DND-41 (cell line): ENCODE results near the gene ZNF585A.

Experiments
- ATAC-seq: fragments of 200-7000 bp; cut with Tn5 transposase; 3 replicates; pipeline ENCODE4 v1.9.1; 2021; ENCODE audit warnings: low read depth; ENCODE audit not compliant: insufficient read depth
- DNase-seq: peaks from one replicate; pipeline ENCODE4 v3.0.0-alpha.2; 2020
- H2AFZ ChIP-seq: 2 replicates; pipeline ENCODE4 v1.6.0; 2012; ENCODE audit warnings: low read depth, low read length
- H3K27ac ChIP-seq: 2 replicates; pipeline ENCODE4 v1.5.1; 2012; ENCODE audit warnings: low read length, inconsistent platforms
- H3K27me3 ChIP-seq: fragments of 200-600 bp; sonication (generic); 2 replicates; pipeline ENCODE4 v1.6.0; 2012; ENCODE audit warnings: low read length, mild to moderate bottlenecking, inconsistent platforms; ENCODE audit not compliant: insufficient read depth, poor library complexity
- H3K36me3 ChIP-seq: 2 replicates; pipeline ENCODE4 v1.5.1; 2012; ENCODE audit warnings: low read length, inconsistent platforms; ENCODE audit not compliant: insufficient read depth
- H3K4me1 ChIP-seq: 2 replicates; pipeline ENCODE4 v1.5.1; 2012; ENCODE audit warnings: mild to moderate bottlenecking, low read length; ENCODE audit not compliant: insufficient read depth
- H3K4me2 ChIP-seq: 2 replicates; pipeline ENCODE4 v1.6.0; 2012; ENCODE audit warnings: mild to moderate bottlenecking, moderate library complexity, low read length, inconsistent platforms; ENCODE audit not compliant: insufficient read depth
- H3K4me3 ChIP-seq, 2 experiments: fragments of 200-600 bp in 1 of 2; shearing (Covaris generic) in 1 of 2; 2 replicates each; pipeline ENCODE4 v1.5.1; 2012 to 2016; ENCODE audit warnings: inconsistent platforms in 2 of 2, low read length in 2 of 2, mild to moderate bottlenecking in 2 of 2, low read depth in 1 of 2, moderate library complexity in 1 of 2
- H3K79me2 ChIP-seq: 2 replicates; pipeline ENCODE4 v1.6.0; 2012; ENCODE audit warnings: low read length, inconsistent platforms; ENCODE audit not compliant: insufficient read depth
- H3K9ac ChIP-seq: 2 replicates; pipeline ENCODE4 v1.6.0; 2012; ENCODE audit warnings: low read depth, mild to moderate bottlenecking, inconsistent platforms, low read length, moderate library complexity
- H3K9me3 ChIP-seq: 2 replicates; pipeline ENCODE4 v1.5.1; 2012; ENCODE audit warnings: low read length, moderate library complexity, mild to moderate bottlenecking, inconsistent platforms; ENCODE audit not compliant: insufficient read depth, severe bottlenecking
- H4K20me1 ChIP-seq: 2 replicates; pipeline ENCODE4 v1.6.0; 2012; ENCODE audit warnings: low read length; ENCODE audit not compliant: insufficient read depth
- CTCF ChIP-seq: IDR thresholded peaks from 2 replicates; pipeline ENCODE4 v1.5.1; 2012; ENCODE audit warnings: borderline replicate concordance, low read length, moderate library complexity, mild to moderate bottlenecking; ENCODE audit not compliant: poor library complexity, severe bottlenecking; ENCODE audit errors: extremely low read depth
- EZH2 ChIP-seq: IDR thresholded peaks from 3 replicates; pipeline ENCODE4 v1.6.1; 2012; ENCODE audit warnings: borderline replicate concordance, low read depth, mild to moderate bottlenecking, moderate library complexity, low read length, inconsistent platforms; ENCODE audit not compliant: severe bottlenecking

ZNF585A gene

GRCh38 chr19:37218592-37218935 lies 46.1 kb upstream of the ZNF585A start:
- Histone ChIP-seq H3K27ac (peak overlapping the region; percentile 99), H3K4me3 (peak overlapping the region; percentile 34 to 68), H3K36me3 (peaks cover 19% of the 10 kb centered on the region), H3K27me3 (no peaks in the 10 kb centered on the region), H3K4me2 (peak overlapping the region; percentile 85), H4K20me1 (no peaks in the 10 kb centered on the region), H3K9ac (peak overlapping the region; percentile 74), H3K9me3 (no peaks in the 10 kb centered on the region), H3K79me2 (peaks cover 52% of the 10 kb centered on the region), H3K4me1 (peaks cover 32% of the 10 kb centered on the region), H2AFZ (peak overlapping the region; percentile 97)
- TF ChIP-seq EZH2 (no peak), CTCF (no peak)
- ATAC-seq (no peak), DNase-seq (no peak)

DNA sequence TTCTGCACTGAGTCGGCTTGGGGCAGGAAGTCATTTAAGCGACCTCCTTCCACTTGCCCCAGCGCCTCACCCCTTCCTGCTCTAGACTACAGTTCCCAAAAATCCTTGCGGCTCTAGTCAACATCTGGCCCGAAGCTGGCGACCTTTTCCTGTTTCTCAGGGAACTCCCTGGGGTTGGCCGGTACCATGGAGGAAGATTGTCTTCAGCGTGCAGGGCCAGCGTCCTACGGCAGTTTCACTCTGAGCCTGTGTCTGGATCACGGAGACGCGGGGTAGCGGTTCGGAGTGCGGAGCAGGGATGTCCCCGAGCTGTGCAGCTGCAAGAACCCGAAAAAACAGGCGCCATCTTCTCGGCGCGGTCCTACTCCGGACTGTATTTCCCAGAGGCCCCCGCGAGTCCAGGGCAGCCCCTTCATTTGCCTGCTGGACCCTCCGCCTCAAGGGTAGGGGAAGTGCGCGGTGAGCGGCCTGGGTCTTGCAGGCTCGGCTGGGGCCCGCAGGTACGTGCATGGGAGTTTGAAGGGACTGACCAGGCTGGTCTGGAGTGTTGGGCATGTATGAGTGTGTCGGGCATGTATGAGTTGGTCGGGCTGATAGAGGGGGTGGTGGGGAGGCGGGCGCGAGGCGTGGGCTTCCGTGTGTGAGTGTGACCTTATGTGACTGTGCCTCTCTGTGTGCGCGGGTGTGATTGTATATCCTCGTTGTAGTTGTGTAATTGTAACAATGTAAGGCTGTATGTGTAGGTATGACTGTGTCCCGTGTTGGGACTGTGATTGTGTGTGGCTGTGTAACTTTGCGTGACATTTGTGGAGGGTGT lies 45.5 kb upstream of the ZNF585A start, which contains the start of gene ZNF383:
Gene ZNF383, plus strand, starts transcription at position 440 of the 817 bp plus-strand sequence. CDS start 12,240 bp downstream, outside the sequence.
- H4K20me1 ChIP-seq, result no peaks in the 10 kb centered on the region
- H3K9me3 ChIP-seq, result no peaks in the 10 kb centered on the region
- H3K79me2 ChIP-seq, result peaks cover 49% of the 10 kb centered on the region
- peaks cover 19% of the 10 kb centered on the region for H3K36me3 ChIP-seq
- peaks cover 32% of the 10 kb centered on the region for H3K4me1 ChIP-seq
- H2AFZ ChIP-seq, result peak within 1 kb of the TSS; percentile 97
- TF ChIP-seq EZH2 (no peak), CTCF (peak; percentile 2)
- H3K4me2 ChIP-seq, result peak within 1 kb of the TSS; percentile 85
- ATAC-seq, result peak; percentile 93
- H3K9ac ChIP-seq, result peak within 1 kb of the TSS; percentile 74
- DNase-seq, result peak; percentile 92
- peak within 1 kb of the TSS; percentile 99 for H3K27ac ChIP-seq
- no peaks in the 10 kb centered on the region for H3K27me3 ChIP-seq
- H3K4me3 ChIP-seq, result peak within 1 kb of the TSS; percentile 34 to 68

DNA sequence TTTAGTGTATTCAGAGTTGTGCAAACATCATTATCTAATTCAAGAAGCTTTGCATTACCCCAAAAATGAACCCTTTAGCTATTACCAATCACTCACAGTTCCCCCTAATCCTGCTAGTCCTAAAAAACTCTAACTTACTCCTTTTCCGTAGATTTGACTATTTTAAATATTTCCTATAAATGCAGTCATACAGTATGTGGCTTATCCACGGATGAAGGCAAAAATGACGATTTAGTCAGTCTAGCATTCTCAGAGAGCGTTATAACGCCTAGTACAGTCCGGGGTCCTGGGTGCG lies 44.9 kb upstream of the ZNF585A start:
- peak overlapping the region; percentile 34 to 68 for H3K4me3 ChIP-seq
- ATAC-seq (peak; percentile 8), DNase-seq (no peak)
- H4K20me1 ChIP-seq, result no peaks in the 10 kb centered on the region
- H3K9ac ChIP-seq, result peak overlapping the region; percentile 74
- H3K79me2 ChIP-seq, result peaks cover 43% of the 10 kb centered on the region
- peaks cover 19% of the 10 kb centered on the region for H3K36me3 ChIP-seq
- H3K27me3 ChIP-seq, result no peaks in the 10 kb centered on the region
- peak overlapping the region; percentile 97 for H2AFZ ChIP-seq
- H3K27ac ChIP-seq, result peak overlapping the region; percentile 99
- no peaks in the 10 kb centered on the region for H3K9me3 ChIP-seq
- peak overlapping the region; percentile 85 for H3K4me2 ChIP-seq
- TF ChIP-seq CTCF (no peak), EZH2 (no peak)
- H3K4me1 ChIP-seq, result peaks cover 32% of the 10 kb centered on the region
